A673 (cell line): ENCODE data around the gene F2. TPM values are rescaled to one million over a fixed set of nuclear protein-coding genes. Genes with fewer than 3 reads are reported as not detected.

Experiments
- BruUV-seq: library from RNA; stranded (reverse); fragments of 400-500 nt; replicated peaks from 2 replicates; lab custom pipeline; 2021; lab: Mats Ljungman, UMichigan
- CTCF ChIA-PET: fragments of 300-600 bp; sonication (Branson Sonifier 250); formaldehyde crosslinking; loops from one replicate; lab custom pipeline; 2022; ENCODE audit warnings: antibody characterized with exemption; lab: Charles Lee
- POLR2A ChIA-PET: fragments of 300-600 bp; sonication (Branson Sonifier 250); formaldehyde crosslinking; loops from one replicate; lab custom pipeline; 2022; ENCODE audit warnings: antibody characterized with exemption; ENCODE audit not compliant: low non-redundant PET; lab: Charles Lee
- DNase-seq: peaks from one replicate; pipeline ENCODE4 v3.0.0-alpha.2; 2015; ENCODE audit warnings: low spot score
- H3K27ac ChIP-seq: fragments of 200-600 bp; sonication (generic); 2 replicates; pipeline ENCODE4 v1.5.1; 2016; ENCODE audit warnings: mixed run types, low read depth, mild to moderate bottlenecking, mixed read lengths, antibody characterized with exemption, low read length; ENCODE audit not compliant: poor library complexity, severe bottlenecking
- H3K27me3 ChIP-seq: fragments of 200-600 bp; sonication (generic); replicated peaks from 2 replicates; pipeline ENCODE4 v1.6.1; 2017; ENCODE audit warnings: mixed run types, low read depth, mild to moderate bottlenecking, mixed read lengths, antibody characterized with exemption, low read length; ENCODE audit not compliant: insufficient read depth, poor library complexity
- H3K36me3 ChIP-seq: fragments of 200-600 bp; sonication (generic); 2 replicates; pipeline ENCODE4 v1.6.1; 2016; ENCODE audit warnings: mixed run types, mild to moderate bottlenecking, mixed read lengths, antibody characterized with exemption, low read length; ENCODE audit not compliant: insufficient read depth, poor library complexity, severe bottlenecking
- H3K4me1 ChIP-seq: fragments of 200-600 bp; sonication (generic); 2 replicates; pipeline ENCODE4 v1.6.1; 2017; ENCODE audit warnings: mixed run types, mild to moderate bottlenecking, mixed read lengths, antibody characterized with exemption, low read length; ENCODE audit not compliant: insufficient read depth, poor library complexity, severe bottlenecking
- H3K4me3 ChIP-seq: fragments of 200-600 bp; sonication (generic); 2 replicates; pipeline ENCODE4 v1.5.1; 2016; ENCODE audit warnings: low read depth, mixed run types, mild to moderate bottlenecking, mixed read lengths, low read length; ENCODE audit not compliant: poor library complexity, severe bottlenecking
- H3K9me3 ChIP-seq: fragments of 200-600 bp; sonication (generic); 2 replicates; pipeline ENCODE4 v1.6.1; 2016; ENCODE audit warnings: mixed run types, low read depth, mild to moderate bottlenecking, mixed read lengths, antibody characterized with exemption, low read length; ENCODE audit not compliant: poor library complexity, severe bottlenecking
- EZH2 ChIP-seq: fragments of 200-600 bp; sonication (generic); IDR thresholded peaks from 2 replicates; pipeline ENCODE4 v1.6.1; 2017; ENCODE audit warnings: borderline replicate concordance, low read depth, mild to moderate bottlenecking, mixed read lengths, antibody characterized with exemption, low read length; ENCODE audit not compliant: poor library complexity, severe bottlenecking
- intact Hi-C: fragments of 100-400 bp; cut with micrococcal nuclease; formaldehyde crosslinking; loops from one replicate; pipeline ENCODE4 v1.10.0; 2022; ENCODE audit not compliant: unreplicated experiment
- total RNA-seq: library from RNA; stranded (reverse); gene quantifications from 2 replicates; pipeline ENCODE4 v1.2.3, GENCODE V29; 2021
- TF ChIP-seq, protein P1 (sequence below): fragments of 300-800, 200-600 bp; sonication (generic); conservative IDR thresholded peaks from 2 replicates; pipeline ENCODE4 v1.5.1; 2017; ENCODE audit warnings: low read depth, mild to moderate bottlenecking, antibody characterized with exemption, low read length, moderate library complexity, mixed read lengths

The F2 gene
- total RNA-seq, 1 experiment from 2014 or later = not detected

DNA sequence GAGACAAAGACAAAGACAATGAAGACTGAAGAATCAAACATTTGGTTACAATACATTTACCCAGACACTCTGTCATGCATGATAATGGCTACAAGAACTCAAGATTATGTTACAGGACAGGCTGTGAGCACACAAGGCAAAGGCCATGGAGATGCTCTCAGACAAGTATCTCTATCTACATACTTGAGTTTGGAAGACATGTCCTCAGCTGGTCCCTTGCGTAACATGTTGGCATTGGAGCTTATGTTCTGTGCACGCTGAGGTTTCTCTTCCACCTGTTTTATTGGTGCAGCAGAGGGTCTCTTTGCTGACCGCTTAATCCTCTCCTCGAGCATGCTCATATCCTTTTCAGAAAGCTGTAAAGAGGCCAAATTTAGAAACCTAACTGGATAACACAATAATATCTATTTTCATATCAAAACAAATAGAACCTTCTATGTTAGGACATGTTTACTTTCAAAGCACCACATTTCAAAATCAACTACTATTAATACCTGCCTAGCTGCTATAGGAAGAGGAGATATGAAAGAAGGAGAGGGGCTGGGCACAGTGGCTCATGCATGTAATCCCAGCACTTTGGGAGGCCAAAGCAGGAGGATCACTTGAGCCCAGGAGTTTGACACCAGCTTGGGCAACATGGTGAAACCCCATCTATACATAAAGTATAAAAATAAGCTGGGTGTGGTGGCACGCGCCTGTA is 41.6 kb downstream of the F2 start:
- POLR2A ChIA-PET = no interaction called here
- Histone ChIP-seq H3K27ac (no peak overlapping the region), H3K36me3 (peaks cover 99% of the 10 kb centered on the region), H3K27me3 (no peaks in the 10 kb centered on the region), H3K4me1 (no peaks in the 10 kb centered on the region), H3K4me3 (no peak overlapping the region), H3K9me3 (no peaks in the 10 kb centered on the region)
- BruUV-seq = no TSS peak
- intact Hi-C loops = no loop called here
- TF ChIP-seq, protein P1, sequence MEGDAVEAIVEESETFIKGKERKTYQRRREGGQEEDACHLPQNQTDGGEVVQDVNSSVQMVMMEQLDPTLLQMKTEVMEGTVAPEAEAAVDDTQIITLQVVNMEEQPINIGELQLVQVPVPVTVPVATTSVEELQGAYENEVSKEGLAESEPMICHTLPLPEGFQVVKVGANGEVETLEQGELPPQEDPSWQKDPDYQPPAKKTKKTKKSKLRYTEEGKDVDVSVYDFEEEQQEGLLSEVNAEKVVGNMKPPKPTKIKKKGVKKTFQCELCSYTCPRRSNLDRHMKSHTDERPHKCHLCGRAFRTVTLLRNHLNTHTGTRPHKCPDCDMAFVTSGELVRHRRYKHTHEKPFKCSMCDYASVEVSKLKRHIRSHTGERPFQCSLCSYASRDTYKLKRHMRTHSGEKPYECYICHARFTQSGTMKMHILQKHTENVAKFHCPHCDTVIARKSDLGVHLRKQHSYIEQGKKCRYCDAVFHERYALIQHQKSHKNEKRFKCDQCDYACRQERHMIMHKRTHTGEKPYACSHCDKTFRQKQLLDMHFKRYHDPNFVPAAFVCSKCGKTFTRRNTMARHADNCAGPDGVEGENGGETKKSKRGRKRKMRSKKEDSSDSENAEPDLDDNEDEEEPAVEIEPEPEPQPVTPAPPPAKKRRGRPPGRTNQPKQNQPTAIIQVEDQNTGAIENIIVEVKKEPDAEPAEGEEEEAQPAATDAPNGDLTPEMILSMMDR = no peak
- TF ChIP-seq EZH2 = no peak
- CTCF ChIA-PET = no interaction called here
- DNase-seq = no peak

DNA sequence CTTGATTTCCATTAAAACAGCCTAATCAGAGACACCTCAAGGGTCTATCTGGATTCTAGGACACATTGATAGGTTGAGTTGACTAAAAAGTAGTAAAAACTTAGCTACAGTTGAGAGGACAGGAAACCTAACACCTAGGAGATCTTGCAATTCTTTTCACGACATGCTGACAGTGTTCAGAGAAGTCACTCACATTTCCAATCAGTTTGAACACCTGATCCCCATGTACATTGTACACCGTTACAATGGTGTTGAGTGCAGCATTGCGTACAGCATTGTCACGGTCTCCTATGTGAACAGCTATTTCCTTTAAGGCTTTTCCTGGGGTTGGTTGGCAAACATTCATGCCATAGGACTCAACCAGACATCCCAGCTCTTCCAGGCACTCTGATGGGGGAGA is 42.8 kb downstream of the F2 start:
- TF ChIP-seq, protein P1 = no peak
- no peak for TF ChIP-seq EZH2
- POLR2A ChIA-PET = interaction anchor here (0.8 kb wide), 1 partner anchor 150 kb away, joined by 4 read pairs; no protein-coding TSS in a partner anchor

DNA sequence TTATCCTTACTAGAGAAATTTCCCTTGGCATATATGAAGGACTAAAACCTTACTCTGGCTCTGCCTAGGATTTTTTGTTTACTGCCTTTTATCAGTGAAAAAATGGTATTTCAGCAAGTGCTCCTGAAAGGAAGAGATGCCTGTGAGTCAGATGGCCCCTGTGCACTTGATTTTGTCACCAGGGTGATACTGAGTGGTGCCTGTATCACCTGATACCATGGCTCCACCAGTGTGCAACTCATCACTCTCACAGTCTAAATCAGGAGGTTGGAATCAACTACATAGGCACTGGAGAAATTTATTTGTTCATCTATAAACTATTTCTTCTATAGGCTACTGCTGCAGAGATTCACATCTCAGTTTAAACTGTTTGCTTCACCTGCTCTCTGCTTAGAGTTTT is 43.2 kb downstream of the F2 start:
- no peak for DNase-seq
- POLR2A ChIA-PET = interaction anchor here (0.8 kb wide), 1 partner anchor 151 kb away, joined by 4 read pairs; no protein-coding TSS in a partner anchor
- H3K27me3 ChIP-seq = no peaks in the 10 kb centered on the region
- CTCF ChIA-PET = no interaction called here
- H3K27ac ChIP-seq = no peak overlapping the region
- no peak for TF ChIP-seq EZH2
- TF ChIP-seq, protein P1 = no peak
- intact Hi-C loops = no loop called here
- no peak overlapping the region for H3K4me3 ChIP-seq
- no TSS peak for BruUV-seq
- peaks cover 99% of the 10 kb centered on the region for H3K36me3 ChIP-seq
- no peaks in the 10 kb centered on the region for H3K4me1 ChIP-seq
- no peaks in the 10 kb centered on the region for H3K9me3 ChIP-seq

More for the DNA sequence above, 42.8 kb downstream of the F2 start:
- H3K9me3 ChIP-seq = no peaks in the 10 kb centered on the region
- intact Hi-C loops = no loop called here
- BruUV-seq = no TSS peak
- no peak for DNase-seq
- no peak overlapping the region for H3K4me3 ChIP-seq
- no peak overlapping the region for H3K27ac ChIP-seq
- no peaks in the 10 kb centered on the region for H3K4me1 ChIP-seq
- peaks cover 99% of the 10 kb centered on the region for H3K36me3 ChIP-seq
- H3K27me3 ChIP-seq = no peaks in the 10 kb centered on the region
- CTCF ChIA-PET = no interaction called here
